HCT116 (cell line): ENCODE results near the gene INO80C.

ENCODE experiments used
- ELF1 ChIP-seq: IDR thresholded peaks from 2 replicates; pipeline ENCODE4 v1.6.1; 2012; ENCODE audit warnings: low read depth, borderline replicate concordance
- FOSL1 ChIP-seq: IDR thresholded peaks from 2 replicates; pipeline ENCODE4 v1.6.1; 2012; ENCODE audit warnings: low read depth
- RAD21 ChIP-seq: IDR thresholded peaks from 2 replicates; pipeline ENCODE4 v1.6.1; 2012; ENCODE audit warnings: low read depth, mild to moderate bottlenecking

- no peak for TF ChIP-seq RAD21
- TF ChIP-seq FOSL1: no peak
- no peak for TF ChIP-seq ELF1
Observed at GRCh38 chr18:35507623-35508022, 9.9 kb upstream of the INO80C start.
